ENCODE results near the gene CSF1R.

The CSF1R gene

DNA sequence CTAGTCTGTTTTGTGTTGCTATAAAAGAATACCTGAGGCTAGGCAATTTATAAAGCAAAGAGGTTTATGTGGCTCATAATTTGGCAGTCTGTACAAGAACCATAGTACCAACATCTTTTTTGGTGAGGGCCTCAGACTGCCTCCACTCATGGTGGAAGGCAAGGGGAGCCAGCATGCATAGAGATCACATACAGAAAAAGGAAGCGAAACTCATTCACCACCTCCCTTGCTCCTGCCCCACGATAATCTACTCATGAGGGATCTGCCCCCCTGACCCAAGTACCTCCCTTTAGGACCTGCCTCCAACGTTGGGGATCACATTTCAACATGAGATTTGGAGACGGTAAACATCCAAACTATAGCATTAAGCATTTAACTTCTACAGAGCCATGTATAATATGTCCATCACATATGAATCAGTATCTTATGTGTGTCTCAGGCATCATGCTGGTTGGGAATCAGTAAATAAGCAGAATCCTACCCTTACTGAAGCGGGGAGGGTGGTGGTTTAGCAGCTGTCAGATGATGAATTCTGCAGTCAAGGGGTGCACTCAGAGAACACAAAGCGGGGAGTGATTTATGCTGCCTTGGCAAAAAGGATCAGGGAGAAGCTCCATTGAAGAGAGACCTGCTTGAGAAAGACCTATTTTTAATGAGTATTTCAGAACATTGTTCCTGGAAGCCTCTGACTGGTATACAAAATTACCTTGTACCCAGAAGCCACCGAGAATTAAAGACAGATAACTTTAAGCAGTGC, 51.0 kb downstream of the CSF1R start:
- no peak for TF ChIP-seq YY1 (IDR thresholded peaks at IDR 0.05; ENCODE audit: low read depth)
- no peak for TF ChIP-seq RAD21 (IDR thresholded peaks at IDR 0.05; ENCODE audit: low read depth)
- no peak for TF ChIP-seq TAF1 (IDR thresholded peaks at IDR 0.05; ENCODE audit: low read depth)
- TF ChIP-seq, protein P1, sequence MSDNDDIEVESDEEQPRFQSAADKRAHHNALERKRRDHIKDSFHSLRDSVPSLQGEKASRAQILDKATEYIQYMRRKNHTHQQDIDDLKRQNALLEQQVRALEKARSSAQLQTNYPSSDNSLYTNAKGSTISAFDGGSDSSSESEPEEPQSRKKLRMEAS (IDR thresholded peaks at IDR 0.05), result no peak

DNA sequence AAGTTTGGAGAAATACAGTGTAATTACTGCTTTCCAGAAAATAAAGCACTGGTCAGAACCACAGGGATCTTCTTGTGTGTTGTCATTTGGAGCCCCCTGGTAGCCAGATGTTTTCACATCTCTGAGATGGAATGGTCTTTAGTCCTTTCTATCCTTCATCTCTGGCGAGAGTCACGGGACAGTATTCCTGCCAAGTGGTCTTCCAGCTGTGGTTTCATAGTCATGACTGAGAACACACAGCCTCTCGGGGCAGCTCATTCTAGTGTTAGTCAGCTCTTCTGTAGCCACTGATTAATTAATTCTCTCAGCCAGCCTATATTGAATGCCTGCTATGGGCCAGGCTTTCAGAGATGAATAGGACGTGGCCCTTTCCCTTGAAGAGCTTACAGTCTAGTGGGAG, 51.7 kb downstream of the CSF1R start:
- TF ChIP-seq TCF12 (IDR thresholded peaks at IDR 0.05; ENCODE audit: low read depth) (no peak), YY1 (IDR thresholded peaks at IDR 0.05; ENCODE audit: low read depth) (no peak), FOXM1 (IDR thresholded peaks at IDR 0.05; ENCODE audit: borderline replicate concordance, low read depth) (no peak), EP300 (IDR thresholded peaks at IDR 0.05; ENCODE audit: borderline replicate concordance) (no peak), ZBTB7A (IDR thresholded peaks at IDR 0.05; ENCODE audit: low read depth) (no peak), CREB1 (IDR thresholded peaks at IDR 0.05; ENCODE audit: low read depth) (no peak), CEBPB (IDR thresholded peaks at IDR 0.05) (no peak)
- TF ChIP-seq, protein P2, sequence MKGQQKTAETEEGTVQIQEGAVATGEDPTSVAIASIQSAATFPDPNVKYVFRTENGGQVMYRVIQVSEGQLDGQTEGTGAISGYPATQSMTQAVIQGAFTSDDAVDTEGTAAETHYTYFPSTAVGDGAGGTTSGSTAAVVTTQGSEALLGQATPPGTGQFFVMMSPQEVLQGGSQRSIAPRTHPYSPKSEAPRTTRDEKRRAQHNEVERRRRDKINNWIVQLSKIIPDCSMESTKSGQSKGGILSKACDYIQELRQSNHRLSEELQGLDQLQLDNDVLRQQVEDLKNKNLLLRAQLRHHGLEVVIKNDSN (IDR thresholded peaks at IDR 0.05), result no peak

DNA sequence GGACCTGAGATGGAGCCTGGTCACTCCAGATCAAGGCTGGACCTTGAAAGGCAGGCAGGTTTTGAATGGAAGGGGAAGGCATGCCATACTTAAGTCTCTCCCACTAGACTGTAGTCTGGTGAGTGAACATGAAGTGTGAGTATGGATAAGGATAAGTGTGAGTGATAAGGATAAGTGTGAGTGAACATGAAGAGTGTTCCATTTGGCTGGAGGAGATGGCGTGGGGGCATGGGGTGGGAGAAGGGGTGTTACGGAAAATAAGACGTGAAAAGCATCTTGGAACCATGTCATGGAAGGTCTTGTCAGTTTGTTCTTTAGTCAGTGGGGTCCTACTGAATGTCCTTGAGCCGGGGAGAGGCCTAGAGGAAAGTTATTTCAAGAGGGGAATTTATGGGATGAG, 53.0 kb downstream of the CSF1R start:
- TF ChIP-seq CEBPB (IDR thresholded peaks at IDR 0.05), result no peak
- TF ChIP-seq, protein P1 (IDR thresholded peaks at IDR 0.05), result no peak
- no peak for TF ChIP-seq EGR1 (IDR thresholded peaks at IDR 0.05)
- TF ChIP-seq EP300 (IDR thresholded peaks at IDR 0.05; ENCODE audit: borderline replicate concordance), result no peak
- no peak for TF ChIP-seq ZBTB7A (IDR thresholded peaks at IDR 0.05; ENCODE audit: low read depth)

DNA sequence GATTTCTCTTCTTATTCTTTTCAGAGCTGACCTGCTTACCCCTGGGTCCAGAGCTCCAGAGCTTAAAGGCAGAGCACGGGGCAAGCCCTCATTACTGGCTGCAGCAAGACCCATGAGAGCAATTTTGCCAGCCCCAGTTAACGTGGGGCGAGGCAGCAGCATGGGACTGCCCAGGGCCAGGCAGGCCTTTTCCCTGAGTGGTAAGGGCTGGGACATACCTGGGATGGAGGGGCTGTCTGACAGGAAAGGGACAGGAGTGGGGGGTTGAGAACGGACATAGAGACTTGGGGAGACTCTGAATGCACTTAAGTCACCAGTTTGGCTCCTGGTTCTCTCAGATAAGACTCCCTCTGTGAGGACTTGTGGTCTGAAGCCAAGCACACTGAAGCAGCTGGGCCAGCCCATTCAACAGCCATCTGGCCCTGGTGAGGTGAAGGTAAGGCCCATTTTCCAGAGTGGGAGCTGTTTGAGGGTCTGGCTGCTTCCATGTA, 59.6 kb downstream of the CSF1R start:
- TF ChIP-seq FOXM1 (IDR thresholded peaks at IDR 0.05; ENCODE audit: borderline replicate concordance, low read depth) (no peak), EP300 (IDR thresholded peaks at IDR 0.05; ENCODE audit: borderline replicate concordance) (no peak), CREB1 (IDR thresholded peaks at IDR 0.05; ENCODE audit: low read depth) (no peak), TAF1 (IDR thresholded peaks at IDR 0.05; ENCODE audit: low read depth) (no peak), TCF12 (IDR thresholded peaks at IDR 0.05; ENCODE audit: low read depth) (no peak)
- TF ChIP-seq, protein P2 (IDR thresholded peaks at IDR 0.05), result no peak

DNA sequence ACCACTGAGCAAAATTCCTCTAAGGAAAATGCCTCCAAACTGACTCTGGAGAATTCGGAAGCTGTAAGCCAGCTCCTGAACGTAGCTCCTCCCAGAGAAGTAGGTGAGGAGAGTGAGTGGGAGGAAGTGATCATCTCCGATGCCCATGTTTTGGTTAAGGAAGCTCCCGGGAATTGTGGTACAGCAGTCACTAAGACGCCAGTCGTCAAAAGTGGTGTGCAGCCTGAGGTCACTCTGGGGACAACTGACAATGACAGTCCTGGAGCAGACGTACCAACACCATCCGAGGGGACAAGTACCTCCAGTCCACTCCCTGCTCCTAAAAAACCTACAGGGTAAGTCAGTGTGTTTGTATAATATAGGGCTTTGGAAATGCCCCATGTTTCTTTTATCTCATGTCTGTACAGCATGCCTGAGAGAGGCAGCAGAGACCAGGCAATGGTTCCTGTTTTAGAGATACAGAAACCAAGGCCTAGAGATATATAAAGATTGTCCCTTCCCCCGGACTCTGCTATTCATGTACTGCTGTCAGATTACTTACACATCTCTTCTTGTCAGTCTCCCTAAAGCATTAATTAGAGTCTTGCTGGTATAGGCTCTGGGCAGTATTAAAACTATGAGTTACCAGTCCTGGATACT, 61.9 kb downstream of the CSF1R start:
- no peak for TF ChIP-seq YY1 (IDR thresholded peaks at IDR 0.05; ENCODE audit: low read depth)
- TF ChIP-seq TAF1 (IDR thresholded peaks at IDR 0.05; ENCODE audit: low read depth), result no peak
- TF ChIP-seq ZBTB7A (IDR thresholded peaks at IDR 0.05; ENCODE audit: low read depth), result no peak
- TF ChIP-seq RAD21 (IDR thresholded peaks at IDR 0.05; ENCODE audit: low read depth), result no peak
- TF ChIP-seq, protein P1 (IDR thresholded peaks at IDR 0.05), result no peak
- no peak for TF ChIP-seq CEBPB (IDR thresholded peaks at IDR 0.05)
- TF ChIP-seq, protein P3, sequence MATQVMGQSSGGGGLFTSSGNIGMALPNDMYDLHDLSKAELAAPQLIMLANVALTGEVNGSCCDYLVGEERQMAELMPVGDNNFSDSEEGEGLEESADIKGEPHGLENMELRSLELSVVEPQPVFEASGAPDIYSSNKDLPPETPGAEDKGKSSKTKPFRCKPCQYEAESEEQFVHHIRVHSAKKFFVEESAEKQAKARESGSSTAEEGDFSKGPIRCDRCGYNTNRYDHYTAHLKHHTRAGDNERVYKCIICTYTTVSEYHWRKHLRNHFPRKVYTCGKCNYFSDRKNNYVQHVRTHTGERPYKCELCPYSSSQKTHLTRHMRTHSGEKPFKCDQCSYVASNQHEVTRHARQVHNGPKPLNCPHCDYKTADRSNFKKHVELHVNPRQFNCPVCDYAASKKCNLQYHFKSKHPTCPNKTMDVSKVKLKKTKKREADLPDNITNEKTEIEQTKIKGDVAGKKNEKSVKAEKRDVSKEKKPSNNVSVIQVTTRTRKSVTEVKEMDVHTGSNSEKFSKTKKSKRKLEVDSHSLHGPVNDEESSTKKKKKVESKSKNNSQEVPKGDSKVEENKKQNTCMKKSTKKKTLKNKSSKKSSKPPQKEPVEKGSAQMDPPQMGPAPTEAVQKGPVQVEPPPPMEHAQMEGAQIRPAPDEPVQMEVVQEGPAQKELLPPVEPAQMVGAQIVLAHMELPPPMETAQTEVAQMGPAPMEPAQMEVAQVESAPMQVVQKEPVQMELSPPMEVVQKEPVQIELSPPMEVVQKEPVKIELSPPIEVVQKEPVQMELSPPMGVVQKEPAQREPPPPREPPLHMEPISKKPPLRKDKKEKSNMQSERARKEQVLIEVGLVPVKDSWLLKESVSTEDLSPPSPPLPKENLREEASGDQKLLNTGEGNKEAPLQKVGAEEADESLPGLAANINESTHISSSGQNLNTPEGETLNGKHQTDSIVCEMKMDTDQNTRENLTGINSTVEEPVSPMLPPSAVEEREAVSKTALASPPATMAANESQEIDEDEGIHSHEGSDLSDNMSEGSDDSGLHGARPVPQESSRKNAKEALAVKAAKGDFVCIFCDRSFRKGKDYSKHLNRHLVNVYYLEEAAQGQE (IDR thresholded peaks at IDR 0.05; ENCODE audit: low read depth), result no peak
- no peak for TF ChIP-seq NFIC (IDR thresholded peaks at IDR 0.05)
- TF ChIP-seq EP300 (IDR thresholded peaks at IDR 0.05; ENCODE audit: borderline replicate concordance), result no peak
- no peak for TF ChIP-seq TEAD4 (IDR thresholded peaks at IDR 0.05)
- TF ChIP-seq CREB1 (IDR thresholded peaks at IDR 0.05; ENCODE audit: low read depth), result no peak
- TF ChIP-seq, protein P2 (IDR thresholded peaks at IDR 0.05), result no peak
- no peak for TF ChIP-seq EGR1 (IDR thresholded peaks at IDR 0.05)
- TF ChIP-seq TCF12 (IDR thresholded peaks at IDR 0.05; ENCODE audit: low read depth), result no peak
- TF ChIP-seq FOXM1 (IDR thresholded peaks at IDR 0.05; ENCODE audit: borderline replicate concordance, low read depth), result no peak

DNA sequence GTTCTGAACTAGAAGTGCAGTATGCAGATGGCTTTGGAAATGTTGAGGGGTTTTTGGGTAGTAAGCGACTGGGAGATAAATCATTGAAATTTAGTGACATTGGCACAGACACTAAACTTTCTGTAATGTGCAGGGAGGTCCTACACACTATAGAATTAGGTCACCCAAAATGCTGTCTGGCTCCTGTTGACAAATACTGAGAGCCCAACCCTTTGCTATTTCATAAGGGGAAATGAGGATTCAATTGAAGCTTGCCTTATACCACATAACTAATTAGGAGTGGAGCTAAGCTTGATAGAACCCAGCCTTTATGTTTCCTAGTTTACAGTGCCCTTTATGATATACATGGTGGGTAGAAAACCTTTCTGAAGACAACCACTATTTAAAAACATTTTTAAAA, 63.2 kb downstream of the CSF1R start:
- TF ChIP-seq YY1 (IDR thresholded peaks at IDR 0.05; ENCODE audit: low read depth) (no peak), EGR1 (IDR thresholded peaks at IDR 0.05) (no peak), CREB1 (IDR thresholded peaks at IDR 0.05; ENCODE audit: low read depth) (no peak), RAD21 (IDR thresholded peaks at IDR 0.05; ENCODE audit: low read depth) (no peak), EP300 (IDR thresholded peaks at IDR 0.05; ENCODE audit: borderline replicate concordance) (no peak), NFIC (IDR thresholded peaks at IDR 0.05) (no peak), FOXM1 (IDR thresholded peaks at IDR 0.05; ENCODE audit: borderline replicate concordance, low read depth) (no peak), TCF12 (IDR thresholded peaks at IDR 0.05; ENCODE audit: low read depth) (no peak), TEAD4 (IDR thresholded peaks at IDR 0.05) (no peak), ZBTB7A (IDR thresholded peaks at IDR 0.05; ENCODE audit: low read depth) (no peak), TAF1 (IDR thresholded peaks at IDR 0.05; ENCODE audit: low read depth) (no peak), CEBPB (IDR thresholded peaks at IDR 0.05) (no peak)
- TF ChIP-seq, protein P3 (IDR thresholded peaks at IDR 0.05; ENCODE audit: low read depth), result no peak
- TF ChIP-seq, protein P1 (IDR thresholded peaks at IDR 0.05), result no peak
- TF ChIP-seq, protein P2 (IDR thresholded peaks at IDR 0.05), result no peak
